A549 (cell line): ENCODE results near the gene PARD3B. TPM values are rescaled to one million over a fixed set of nuclear protein-coding genes. Genes with fewer than 3 reads are reported as not detected.

Experiments used
- ATAC-seq, 2 experiments: fragments of 200-7000 bp in 1 of 2; fragments of >200 bp in 1 of 2; cut with Nextera tagmentation in 1 of 2; cut with Tn5 transposase in 1 of 2; 3 replicates each; pipeline versions ENCODE4 v1.8.0 to v1.9.1; 2018 to 2020; ENCODE audit warnings: mild to moderate bottlenecking in 1 of 2, moderate library complexity in 1 of 2
- CTCF ChIA-PET: fragments of 300-600 bp; sonication (Branson Sonifier 250); formaldehyde crosslinking; extraction: SDS; loops from one replicate; lab custom pipeline; 2021; ENCODE audit warnings: antibody characterized with exemption, inconsistent platforms; lab: Yijun Ruan, JAX
- POLR2A ChIA-PET: fragments of 350-600 bp; formaldehyde crosslinking; extraction: SDS; loops from one replicate; lab custom pipeline; 2021; ENCODE audit warnings: antibody characterized with exemption, inconsistent platforms; lab: Yijun Ruan, JAX
- DNase-seq, 2 experiments: peaks; one replicate each; pipeline versions ENCODE4 v3.0.0 to v3.0.0-alpha.2; 2011 to 2016; ENCODE audit warnings: low read depth in 1 of 2, low spot score in 1 of 2
- FAIRE-seq: peaks from 2 replicates; lab custom pipeline; 2011; peaks lifted over from hg19 to GRCh38; lab: Jason Lieb, UNC
- H3K27ac ChIP-seq, 2 experiments: fragments of >200 bp; sonication (Bioruptor Twin); formaldehyde crosslinking; 3 replicates each; pipeline ENCODE4 v1.5.1; 2016 to 2017
- H3K4me1 ChIP-seq: fragments of >200 bp; sonication (Bioruptor Twin); formaldehyde crosslinking; 3 replicates; pipeline ENCODE4 v1.6.1; 2016
- H3K4me2 ChIP-seq: fragments of >200 bp; sonication (Bioruptor Twin); formaldehyde crosslinking; 3 replicates; pipeline ENCODE4 v1.6.1; 2016
- H3K4me3 ChIP-seq: fragments of >200 bp; sonication (Bioruptor Twin); formaldehyde crosslinking; 3 replicates; pipeline ENCODE4 v1.5.1; 2016
- H3K9me3 ChIP-seq: fragments of >200 bp; sonication (Bioruptor Twin); formaldehyde crosslinking; 3 replicates; pipeline ENCODE4 v1.6.1; 2016
- ATOH8 ChIP-seq: fragments of 250-450 bp; sonication (Bioruptor Pico); IDR thresholded peaks from 2 replicates; pipeline ENCODE4 v1.5.0; 2020; ENCODE audit warnings: low read depth, mild to moderate bottlenecking, moderate library complexity
- BHLHE40 ChIP-seq: IDR thresholded peaks from 2 replicates; pipeline ENCODE4 v1.6.1; 2012; ENCODE audit warnings: low read depth, low read length, inconsistent platforms
- CHD2 ChIP-seq: fragments of 150-350 bp; IDR thresholded peaks from 2 replicates; pipeline ENCODE4 v1.6.1; 2014; ENCODE audit warnings: low read length; ENCODE audit not compliant: partially characterized antibody
- CHD4 ChIP-seq: fragments of 200-600 bp; sonication (generic); IDR thresholded peaks from 2 replicates; pipeline ENCODE4 v1.6.1; 2016; ENCODE audit warnings: antibody characterized with exemption, mild to moderate bottlenecking, borderline replicate concordance
- E2F6 ChIP-seq: IDR thresholded peaks from 2 replicates; pipeline ENCODE4 v1.6.1; 2012; ENCODE audit warnings: low read depth, borderline replicate concordance
- EHMT2 ChIP-seq: fragments of 200-600 bp; sonication (generic); IDR thresholded peaks from 2 replicates; pipeline ENCODE4 v1.6.1; 2016; ENCODE audit warnings: antibody characterized with exemption, low read depth, mild to moderate bottlenecking, moderate library complexity
- ESRRA ChIP-seq: fragments of 150-350 bp; IDR thresholded peaks from 2 replicates; pipeline ENCODE4 v1.6.1; 2014; ENCODE audit warnings: mild to moderate bottlenecking, low read length, borderline replicate concordance
- FOXS1 ChIP-seq: fragments of 250-450 bp; sonication (Bioruptor Pico); IDR thresholded peaks from 2 replicates; pipeline ENCODE4 v1.5.0; 2020; ENCODE audit warnings: mild to moderate bottlenecking, moderate library complexity
- HEYL ChIP-seq: fragments of 250-450 bp; sonication (Bioruptor Pico); IDR thresholded peaks from 2 replicates; pipeline ENCODE4 v1.8.0; 2021; ENCODE audit warnings: mild to moderate bottlenecking, moderate library complexity
- HMGXB4 ChIP-seq: fragments of 250-450 bp; sonication (Bioruptor Pico); IDR thresholded peaks from 2 replicates; pipeline ENCODE4 v1.5.0; 2021; ENCODE audit warnings: mild to moderate bottlenecking, moderate library complexity, borderline replicate concordance
- HOXA7 ChIP-seq: fragments of 250-450 bp; sonication (Bioruptor Pico); IDR thresholded peaks from 2 replicates; pipeline ENCODE4 v1.5.0; 2020; ENCODE audit warnings: mild to moderate bottlenecking, moderate library complexity
- HOXB13 ChIP-seq: fragments of 250-450 bp; sonication (Bioruptor Pico); IDR thresholded peaks from 2 replicates; pipeline ENCODE4 v1.5.0; 2020; ENCODE audit warnings: low read depth, mild to moderate bottlenecking, moderate library complexity
- JUN ChIP-seq, 2 experiments: fragments of >200 bp; sonication (Bioruptor Twin); formaldehyde crosslinking; IDR thresholded peaks; 2 replicates in 1 of 2; 3 replicates in 1 of 2; pipeline ENCODE4 v1.6.1; 2016 to 2017
- KDM1A ChIP-seq: fragments of 200-600 bp; sonication (generic); IDR thresholded peaks from 2 replicates; pipeline ENCODE4 v1.6.1; 2016; ENCODE audit warnings: low read depth, mild to moderate bottlenecking
- KDM5A ChIP-seq: fragments of 200-600 bp; sonication (generic); IDR thresholded peaks from 2 replicates; pipeline ENCODE4 v1.6.1; 2016; ENCODE audit warnings: antibody characterized with exemption, mild to moderate bottlenecking
- MYC ChIP-seq: IDR thresholded peaks from 2 replicates; pipeline ENCODE4 v1.6.1; 2012; ENCODE audit warnings: mild to moderate bottlenecking, inconsistent platforms, low read length, improper control_type of control experiment, borderline replicate concordance
- PHF8 ChIP-seq: fragments of 200-600 bp; sonication (generic); IDR thresholded peaks from 2 replicates; pipeline ENCODE4 v1.6.1; 2016; ENCODE audit warnings: low read depth, mild to moderate bottlenecking, antibody characterized with exemption, moderate library complexity, borderline replicate concordance
- POLR2AphosphoS2 ChIP-seq: conservative IDR thresholded peaks from 2 replicates; pipeline ENCODE4 v1.6.1; 2012; ENCODE audit warnings: low read length, improper control_type of control experiment, inconsistent platforms
- RAD21 ChIP-seq, 2 experiments: fragments of >200 bp in 1 of 2; sonication (Bioruptor Twin) in 1 of 2; formaldehyde crosslinking in 1 of 2; IDR thresholded peaks in 1 of 2; conservative IDR thresholded peaks in 1 of 2; 2 replicates in 1 of 2; 3 replicates in 1 of 2; pipeline ENCODE4 v1.6.1; 2012 to 2018; ENCODE audit warnings: inconsistent platforms in 1 of 2
- RCOR1 ChIP-seq: fragments of 150-350 bp; IDR thresholded peaks from 2 replicates; pipeline ENCODE4 v1.6.1; 2014; ENCODE audit warnings: antibody characterized with exemption, low read length, low read depth
- REST ChIP-seq: fragments of 200-600 bp; sonication (generic); IDR thresholded peaks from 2 replicates; pipeline ENCODE4 v1.6.1; 2016; ENCODE audit warnings: antibody characterized with exemption, mild to moderate bottlenecking, moderate library complexity
- SMC3 ChIP-seq: fragments of >200 bp; sonication (Bioruptor Twin); formaldehyde crosslinking; IDR thresholded peaks from 3 replicates; pipeline ENCODE4 v1.6.1; 2018; ENCODE audit warnings: inconsistent platforms
- TFCP2L1 ChIP-seq: fragments of 250-450 bp; sonication (Bioruptor Pico); IDR thresholded peaks from 2 replicates; pipeline ENCODE4 v1.5.0; 2021; ENCODE audit warnings: mild to moderate bottlenecking
- TP53 ChIP-seq: fragments of 250-450 bp; sonication (Bioruptor Pico); IDR thresholded peaks from 2 replicates; pipeline ENCODE4 v1.5.0; 2021; ENCODE audit warnings: mild to moderate bottlenecking, moderate library complexity
- USF2 ChIP-seq: fragments of 450-650 bp; IDR thresholded peaks from 2 replicates; pipeline ENCODE4 v1.6.1; 2014; ENCODE audit warnings: antibody characterized with exemption
- ZFP36 ChIP-seq: fragments of 450-650 bp; IDR thresholded peaks from 2 replicates; pipeline ENCODE4 v1.6.1; 2014; ENCODE audit warnings: borderline replicate concordance; ENCODE audit not compliant: partially characterized antibody
- WGBS: methylation state at CpG from one replicate; pipeline ENCODE4 v1.1.6; 2017; ENCODE audit errors: missing lambda C conversion rate; 5-methylcytosine and 5-hydroxymethylcytosine counted together
- polyA plus RNA-seq, 4 experiments: library from polyadenylated mRNA; depleted of rRNA in 3 of 4; stranded (reverse); fragments of >200 nt; fragmentation: RNase III in 1 of 4; extraction: RNeasy Plus Mini Kit Qiagen cat#74134 plus additional on column Dnase treatment in 1 of 4; gene quantifications; 2 replicates in 3 of 4; 3 replicates in 1 of 4; pipeline ENCODE4 v1.2.3, GENCODE V29; 2011 to 2017
- TF ChIP-seq, protein P1 (sequence below): IDR thresholded peaks from 2 replicates; pipeline ENCODE4 v1.6.1; 2012
- TF ChIP-seq, protein P2 (sequence below): IDR thresholded peaks from 2 replicates; pipeline ENCODE4 v1.6.1; 2012
- TF ChIP-seq, protein P3 (sequence below): fragments of >200 bp; sonication (Bioruptor Twin); formaldehyde crosslinking; IDR thresholded peaks from 2 replicates; pipeline ENCODE4 v1.6.1; 2016

PARD3B gene
- polyA plus RNA-seq, 2 of the 4 experiments (the other 2 are of a cell fraction), result 1.2 to 2.4 TPM

DNA sequence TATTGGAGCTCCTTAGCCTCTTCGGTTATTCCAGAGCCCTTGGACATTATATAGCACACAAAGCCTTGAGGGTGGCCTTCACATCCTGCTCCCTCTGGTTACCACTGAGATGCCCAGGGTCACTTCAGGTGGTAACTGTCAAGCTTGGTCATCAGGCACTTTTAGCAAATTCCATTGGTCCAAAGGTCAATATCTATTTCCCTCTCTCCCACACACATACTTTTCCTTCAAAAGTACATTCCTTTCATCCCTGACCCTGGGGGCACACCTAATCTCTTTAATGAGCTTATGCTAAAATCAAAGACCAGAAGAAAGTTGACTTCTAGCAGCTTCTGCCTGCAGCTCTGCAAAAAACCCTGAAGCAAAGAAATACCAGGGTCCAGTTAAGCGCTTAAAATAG is 965.1 kb downstream of the PARD3B start:
- ChIA-PET CTCF (no interaction called here), POLR2A (no interaction called here)
- H3K27ac ChIP-seq, result no peak overlapping the region
- H3K4me3 ChIP-seq, result no peak overlapping the region
- DNase-seq (no peak), ATAC-seq (no peak), FAIRE-seq (no peak)
- H3K4me2 ChIP-seq, result no peak overlapping the region
- WGBS, result 50% methylated on average over 2 of the region's 2 CpGs
- no peak for TF ChIP-seq MYC
- no peak for TF ChIP-seq REST
- TF ChIP-seq POLR2AphosphoS2, result no peak
- TF ChIP-seq PHF8, result no peak
- TF ChIP-seq HOXA7, result no peak
- no peak for TF ChIP-seq KDM5A
- no peak for TF ChIP-seq E2F6
- TF ChIP-seq FOXS1 (CRISPR knock-in tag), result no peak
- no peak for TF ChIP-seq HMGXB4
- TF ChIP-seq, protein P1, sequence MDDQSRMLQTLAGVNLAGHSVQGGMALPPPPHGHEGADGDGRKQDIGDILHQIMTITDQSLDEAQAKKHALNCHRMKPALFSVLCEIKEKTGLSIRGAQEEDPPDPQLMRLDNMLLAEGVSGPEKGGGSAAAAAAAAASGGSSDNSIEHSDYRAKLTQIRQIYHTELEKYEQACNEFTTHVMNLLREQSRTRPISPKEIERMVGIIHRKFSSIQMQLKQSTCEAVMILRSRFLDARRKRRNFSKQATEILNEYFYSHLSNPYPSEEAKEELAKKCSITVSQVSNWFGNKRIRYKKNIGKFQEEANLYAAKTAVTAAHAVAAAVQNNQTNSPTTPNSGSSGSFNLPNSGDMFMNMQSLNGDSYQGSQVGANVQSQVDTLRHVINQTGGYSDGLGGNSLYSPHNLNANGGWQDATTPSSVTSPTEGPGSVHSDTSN, result no peak
- no peak for TF ChIP-seq JUN (IDR thresholded peaks at IDR 0.05)
- TF ChIP-seq RCOR1, result no peak
- TF ChIP-seq TP53 (CRISPR knock-in tag), result no peak
- no peak for TF ChIP-seq HOXB13
- no peak for TF ChIP-seq BHLHE40
- no peak for TF ChIP-seq CHD4
- TF ChIP-seq CHD2, result no peak
- no peaks in the 10 kb centered on the region for H3K9me3 ChIP-seq
- no peaks in the 10 kb centered on the region for H3K4me1 ChIP-seq

GRCh38 chr2:205511221-205511620 is 965.9 kb downstream of the PARD3B start:
- no peak overlapping the region for H3K4me3 ChIP-seq
- 1% methylated on average over 2 of the region's 2 CpGs for WGBS
- no peak overlapping the region for H3K27ac ChIP-seq
- no peak for FAIRE-seq
- H3K9me3 ChIP-seq, result no peaks in the 10 kb centered on the region
- no peak overlapping the region for H3K4me2 ChIP-seq
- CTCF ChIA-PET, result no interaction called here
- ATAC-seq, result no peak
- POLR2A ChIA-PET, result no interaction called here
- no peak for DNase-seq
- no peaks in the 10 kb centered on the region for H3K4me1 ChIP-seq
- TF ChIP-seq ZFP36, result no peak
- TF ChIP-seq, protein P2, sequence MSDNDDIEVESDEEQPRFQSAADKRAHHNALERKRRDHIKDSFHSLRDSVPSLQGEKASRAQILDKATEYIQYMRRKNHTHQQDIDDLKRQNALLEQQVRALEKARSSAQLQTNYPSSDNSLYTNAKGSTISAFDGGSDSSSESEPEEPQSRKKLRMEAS, result no peak
- TF ChIP-seq, protein P3, sequence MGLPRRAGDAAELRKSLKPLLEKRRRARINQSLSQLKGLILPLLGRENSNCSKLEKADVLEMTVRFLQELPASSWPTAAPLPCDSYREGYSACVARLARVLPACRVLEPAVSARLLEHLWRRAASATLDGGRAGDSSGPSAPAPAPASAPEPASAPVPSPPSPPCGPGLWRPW, result no peak
- no peak for TF ChIP-seq RCOR1
- no peak for TF ChIP-seq HEYL (CRISPR knock-in tag)
- TF ChIP-seq FOXS1 (CRISPR knock-in tag), result no peak
- TF ChIP-seq TFCP2L1, result no peak
- no peak for TF ChIP-seq JUN (IDR thresholded peaks at IDR 0.05)
- no peak for TF ChIP-seq TP53 (CRISPR knock-in tag)
- no peak for TF ChIP-seq ESRRA
- TF ChIP-seq ATOH8, result no peak
- TF ChIP-seq USF2, result no peak
- TF ChIP-seq RAD21 (conservative IDR thresholded peaks at IDR 0.05 in 1 of 2, IDR thresholded peaks at IDR 0.05 in 1 of 2), result no peak
- no peak for TF ChIP-seq EHMT2
- TF ChIP-seq HOXB13, result no peak
- no peak for TF ChIP-seq KDM1A
- TF ChIP-seq SMC3, result no peak
